CD4-positive, alpha-beta T cell treated with Interleukin-12 subunit alpha and Interleukin-12 subunit beta, for 1 hour (primary cell): Measurements from ENCODE around the gene SLC66A3.

Source experiments
- DNase-seq: peaks from one replicate; pipeline ENCODE4 v3.0.0-alpha.2; 2020

The SLC66A3 gene

DNA sequence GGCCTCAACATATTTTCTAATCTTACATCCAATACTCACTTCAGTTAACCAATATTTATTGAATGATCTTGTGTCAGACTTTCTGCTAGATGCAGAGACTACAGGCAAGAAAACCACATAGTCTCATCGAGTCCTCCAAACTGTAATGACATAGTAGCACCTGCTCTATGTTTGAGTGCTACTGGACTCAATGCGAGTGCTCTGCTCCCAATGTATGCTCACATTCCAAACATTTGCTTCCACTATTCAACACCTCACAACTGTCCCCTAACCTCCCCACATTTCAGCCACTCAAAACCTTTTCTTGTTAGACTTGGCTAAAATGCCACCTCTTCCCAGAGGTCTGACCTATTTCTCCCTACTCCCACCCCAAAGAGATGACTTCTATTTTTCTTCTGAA, 65.2 kb downstream of the SLC66A3 start:
- DNase-seq = no peak

DNA sequence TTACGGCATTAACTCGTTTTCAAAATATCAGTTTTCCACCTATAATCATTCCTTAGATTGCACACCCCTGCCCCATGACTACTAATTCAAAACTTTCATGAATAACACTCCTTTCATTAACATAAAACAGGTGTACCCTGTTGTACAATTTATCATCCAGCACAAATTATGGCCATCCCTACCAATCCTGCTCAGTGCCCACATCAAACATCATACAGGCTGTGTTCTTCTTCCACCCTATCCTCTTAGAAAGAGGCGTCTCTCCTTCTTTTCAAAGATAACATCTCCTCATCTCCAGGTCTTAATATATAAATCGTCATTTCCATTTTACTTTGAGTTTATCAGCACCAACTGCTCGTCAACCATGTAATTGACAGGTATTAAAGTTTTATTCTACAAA, 67.6 kb downstream of the SLC66A3 start:
- DNase-seq = no peak

DNA sequence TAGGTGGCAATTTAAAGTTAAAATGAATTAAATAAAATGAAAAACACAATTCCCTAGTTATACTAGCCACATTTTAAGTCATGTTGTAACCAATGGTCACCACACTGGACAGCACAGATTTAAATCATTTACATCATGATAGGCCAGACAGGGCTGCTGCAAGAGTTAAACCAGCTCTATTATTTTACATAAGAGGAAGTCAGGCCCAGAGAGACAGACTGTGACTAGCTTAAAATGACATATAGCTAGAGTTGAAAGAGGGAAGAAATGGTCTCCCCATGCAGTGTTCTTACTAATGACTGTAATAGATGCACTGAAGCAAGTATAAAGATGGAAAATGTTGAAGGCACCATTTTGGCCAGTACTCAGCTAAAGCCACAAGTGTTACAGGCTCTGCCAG, 69.6 kb downstream of the SLC66A3 start:
- no peak for DNase-seq

DNA sequence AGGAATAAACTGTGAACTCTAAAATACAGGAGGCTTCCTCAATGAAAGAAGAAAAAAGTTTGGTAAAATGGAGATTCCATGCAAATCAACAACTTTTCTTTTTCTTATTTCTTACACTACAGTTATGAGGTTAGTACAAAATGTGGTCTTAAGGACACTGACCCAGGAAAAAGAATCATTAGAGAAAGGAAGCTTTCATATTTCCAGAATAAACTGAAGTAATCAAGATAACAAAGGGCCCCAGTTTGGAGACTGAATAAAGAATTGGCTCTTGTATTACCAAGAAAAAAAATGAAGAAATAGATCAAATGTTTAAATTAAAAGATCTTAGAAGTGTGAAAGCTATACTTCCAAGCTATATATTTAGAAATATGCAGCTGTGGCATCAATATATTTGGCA, 72.3 kb downstream of the SLC66A3 start:
- DNase-seq = no peak
